GM12874 (cell line): ENCODE results near the gene SLC25A21.

ENCODE experiments used
- CTCF ChIP-seq: IDR thresholded peaks from 2 replicates; pipeline ENCODE4 v1.5.1; 2011; ENCODE audit warnings: low read depth, mild to moderate bottlenecking, control low read depth, low read length, moderate library complexity; ENCODE audit not compliant: insufficient read depth

The SLC25A21 gene

GRCh38 chr14:36662543-36663403 is 509.6 kb downstream of the SLC25A21 start:
- no peak for TF ChIP-seq CTCF

- no peak for TF ChIP-seq CTCF
These were observed 510.2 kb downstream of the SLC25A21 start for GRCh38 chr14:36662258-36662542.

GRCh38 chr14:36661506-36662257 is 510.7 kb downstream of the SLC25A21 start, which contains the start of gene PAX9:
TSS of gene PAX9 (plus strand) at chr14:36661860. CDS start at chr14:36662090, 230 bp downstream.
- no peak for TF ChIP-seq CTCF

GRCh38 chr14:36660736-36661505 is 511.5 kb downstream of the SLC25A21 start:
- TF ChIP-seq CTCF = no peak

- TF ChIP-seq CTCF = no peak
These were observed 512.3 kb downstream of the SLC25A21 start for GRCh38 chr14:36659822-36660735.

- TF ChIP-seq CTCF = no peak
These were observed 513.2 kb downstream of the SLC25A21 start for GRCh38 chr14:36659010-36659821.
